ENCODE data around the gene NUPR2. TPM values are rescaled to one million over a fixed set of nuclear protein-coding genes. Genes with fewer than 3 reads are reported as not detected.
"Not testable (repeated sequence)": the region's sequence is repeated elsewhere in the genome, so short reads cannot be mapped to it uniquely, and the experiment has no call there.

NUPR2 gene, protein sequence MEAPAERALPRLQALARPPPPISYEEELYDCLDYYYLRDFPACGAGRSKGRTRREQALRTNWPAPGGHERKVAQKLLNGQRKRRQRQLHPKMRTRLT
- not detected for total RNA-seq

DNA sequence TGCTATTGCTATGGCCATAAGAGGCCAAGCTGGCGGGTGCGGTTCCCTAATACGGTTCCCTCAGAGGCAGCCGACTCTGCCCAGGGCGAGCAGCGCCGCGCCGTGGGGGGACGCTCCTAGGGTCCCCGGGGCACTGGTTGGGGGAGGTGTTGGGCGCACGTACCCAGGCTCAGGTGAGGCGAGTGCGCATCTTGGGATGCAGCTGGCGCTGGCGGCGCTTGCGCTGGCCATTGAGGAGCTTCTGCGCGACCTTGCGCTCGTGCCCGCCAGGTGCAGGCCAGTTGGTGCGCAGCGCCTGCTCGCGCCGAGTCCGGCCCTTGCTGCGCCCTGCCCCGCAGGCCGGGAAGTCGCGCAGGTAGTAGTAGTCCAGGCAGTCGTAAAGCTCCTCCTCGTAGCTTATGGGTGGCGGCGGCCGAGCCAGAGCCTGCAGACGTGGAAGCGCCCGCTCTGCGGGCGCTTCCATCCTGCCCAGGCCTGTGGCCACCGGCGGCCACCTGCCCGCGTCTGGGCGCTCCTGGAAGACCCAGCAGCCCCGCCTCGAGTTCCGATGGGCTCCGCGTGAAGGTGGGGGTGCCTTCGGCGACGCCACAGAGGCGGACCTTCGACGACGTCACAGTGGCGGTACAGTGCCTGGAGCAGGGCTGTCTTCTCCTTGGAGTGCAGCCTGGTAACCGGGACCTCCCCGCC, at the start of gene NUPR2:
Gene NUPR2 (minus strand): TSS at position 566 of the 687 bp plus-strand sequence. CDS start 103 bp downstream, at position 463.
- no peak for DNase-seq

DNA sequence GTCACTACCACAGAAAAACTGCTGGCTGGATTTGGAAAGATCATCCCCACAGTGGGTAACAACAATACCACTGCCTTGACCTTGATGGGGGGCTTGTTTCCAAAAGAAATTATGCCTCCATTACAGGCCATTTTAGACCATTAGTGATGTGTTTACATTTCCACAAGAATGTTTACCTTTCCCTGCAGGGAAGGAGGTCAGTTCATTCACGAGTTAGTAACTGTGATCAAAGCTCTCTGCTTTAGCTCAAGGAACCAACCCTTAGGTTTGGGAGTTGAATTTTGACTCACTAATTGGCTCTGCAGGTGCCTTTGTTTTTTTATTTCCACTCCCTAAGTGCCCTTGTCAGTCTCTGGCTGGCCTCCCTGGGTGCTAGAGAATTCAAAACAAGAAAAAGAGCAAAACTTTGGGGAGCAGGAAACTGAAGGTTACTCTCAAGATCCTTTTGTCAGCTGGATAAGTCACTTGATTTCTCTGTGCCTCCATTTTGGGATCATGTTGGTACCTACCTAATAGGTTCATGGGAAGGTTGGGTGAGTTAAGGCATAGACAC, 41.1 kb upstream of the NUPR2 start:
- no peak for DNase-seq

DNA sequence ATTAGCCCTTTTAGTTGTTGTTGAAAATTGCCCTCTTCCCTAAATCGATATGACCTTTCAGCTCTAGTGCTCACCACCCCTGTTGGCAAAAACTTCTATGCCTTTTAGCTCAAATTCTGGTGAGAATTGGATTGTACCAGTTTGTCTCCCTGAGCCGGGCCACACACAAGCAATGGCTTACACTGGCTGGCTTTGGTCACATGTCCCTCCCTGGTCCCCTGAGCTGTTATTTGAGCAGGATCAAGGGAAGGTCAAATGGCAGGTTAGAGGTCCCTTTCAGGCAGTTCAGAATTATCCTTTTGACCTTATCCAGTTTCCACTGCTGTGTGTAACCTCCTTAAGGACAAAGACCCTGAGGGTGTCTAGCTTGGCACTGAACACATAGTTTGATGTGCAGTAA, 14.8 kb upstream of the NUPR2 start:
- DNase-seq = not testable (repeated sequence)

DNA sequence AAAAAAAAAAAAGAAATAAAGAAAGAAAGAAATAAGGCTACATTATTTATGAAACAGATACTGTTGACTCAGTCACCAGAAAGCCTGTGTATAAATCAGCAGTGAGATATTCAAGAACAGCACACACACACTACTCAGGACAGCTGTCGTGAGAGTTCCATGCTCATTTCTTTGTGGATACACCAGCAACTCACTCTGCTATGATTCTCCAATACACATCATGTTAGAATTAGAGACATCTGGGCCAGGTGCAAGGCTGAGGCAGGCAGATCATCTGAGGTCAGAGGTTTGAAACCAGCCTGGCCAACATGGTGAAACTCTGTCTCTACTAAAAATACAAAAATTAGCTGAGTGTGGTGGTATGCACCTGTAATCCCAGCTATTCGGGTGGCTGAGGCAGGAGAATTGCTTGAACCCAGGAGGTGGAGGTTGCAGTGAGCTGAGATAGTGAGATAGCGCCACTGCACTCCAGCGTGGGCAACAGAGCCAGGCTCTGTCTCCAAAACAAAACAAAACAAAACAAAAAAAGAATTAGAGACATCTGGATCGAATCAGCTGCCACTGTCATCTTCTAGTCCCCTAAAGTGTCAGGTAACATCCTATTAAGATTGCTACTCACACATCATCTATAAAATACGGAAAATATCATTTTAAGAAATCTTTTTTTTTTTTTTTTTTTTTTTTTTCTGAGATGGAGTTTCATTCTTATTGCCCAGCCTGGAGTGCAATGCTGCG, 11.2 kb upstream of the NUPR2 start:
- no peak for DNase-seq

DNA sequence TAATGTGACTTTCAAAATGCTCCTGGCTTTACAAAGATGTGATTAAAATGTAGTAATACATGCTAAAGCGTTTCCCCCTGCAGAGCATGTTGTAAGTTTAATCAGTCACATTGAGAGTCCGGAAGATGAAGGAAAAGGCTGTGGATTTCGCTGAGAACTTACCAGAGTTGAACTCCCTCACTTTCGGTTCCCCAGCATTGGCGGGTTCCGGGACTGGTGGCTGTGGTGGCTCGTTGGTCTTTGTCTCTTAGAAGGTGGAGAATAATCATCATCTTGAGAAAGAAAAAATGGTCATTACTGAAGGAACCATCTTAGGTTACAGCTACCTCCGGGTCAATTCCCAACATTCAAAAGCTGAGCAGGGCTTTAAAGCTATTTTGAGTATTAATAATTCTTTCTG, 9.6 kb upstream of the NUPR2 start:
- no peak for DNase-seq

DNA sequence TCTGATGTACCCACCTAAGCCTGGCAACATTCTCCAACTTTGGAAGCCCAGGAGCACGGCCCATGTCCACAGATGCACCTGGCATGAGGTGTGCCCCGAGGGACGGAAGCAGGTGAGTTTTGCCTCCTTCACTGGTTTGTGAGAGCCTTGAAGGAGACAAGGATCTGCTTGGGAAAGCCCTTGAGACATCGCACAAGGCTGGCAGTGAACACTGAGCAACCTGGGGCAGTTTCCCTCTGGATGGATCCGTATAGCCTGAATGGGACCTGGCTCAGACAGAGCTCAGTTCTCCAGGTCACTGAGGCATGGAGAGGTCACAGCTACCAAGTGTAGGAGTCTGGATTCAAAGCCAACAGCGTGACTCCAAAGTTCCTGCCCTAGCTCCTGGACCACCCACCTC, 8.8 kb upstream of the NUPR2 start:
- DNase-seq = no peak

DNA sequence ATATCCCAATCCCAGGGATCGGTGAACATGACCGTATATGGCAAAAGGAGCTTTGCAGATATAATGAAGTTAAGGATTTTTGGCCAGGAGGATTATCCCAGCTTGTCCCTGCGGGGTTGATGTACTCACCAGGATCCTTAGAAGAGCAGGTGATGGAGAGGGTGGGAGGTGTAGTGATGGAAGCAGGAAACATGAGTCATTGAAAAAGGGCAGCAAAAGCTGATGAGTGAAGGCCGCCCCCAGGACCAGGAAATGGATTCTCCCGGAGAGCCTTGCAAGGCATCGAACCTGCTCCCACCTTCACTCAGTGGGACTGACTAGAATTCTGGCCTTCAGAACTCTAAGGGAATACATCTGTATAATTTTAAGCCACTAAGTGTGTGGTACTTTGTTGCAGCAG, 5.2 kb upstream of the NUPR2 start:
- no peak for DNase-seq

DNA sequence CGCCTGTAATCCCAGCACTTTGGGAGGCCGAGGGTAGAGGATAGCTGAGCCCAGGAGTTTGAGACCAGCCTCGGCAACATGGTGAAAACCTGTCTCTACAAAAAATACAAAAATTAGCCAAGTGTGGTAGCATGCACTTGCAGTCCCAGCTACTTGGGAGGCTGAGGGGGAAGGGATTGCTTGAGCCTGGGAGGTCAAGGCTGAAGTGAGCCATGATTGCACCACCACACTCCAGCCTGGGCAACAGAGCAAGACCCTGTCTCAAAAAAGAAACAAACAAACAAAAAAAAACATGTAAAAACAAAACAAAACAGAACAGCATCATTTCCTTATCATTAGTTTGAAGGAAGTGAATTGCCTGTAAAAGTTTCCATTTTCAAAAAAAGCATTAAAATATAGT, 4.0 kb downstream of the NUPR2 start:
- not testable (repeated sequence) for DNase-seq

DNA sequence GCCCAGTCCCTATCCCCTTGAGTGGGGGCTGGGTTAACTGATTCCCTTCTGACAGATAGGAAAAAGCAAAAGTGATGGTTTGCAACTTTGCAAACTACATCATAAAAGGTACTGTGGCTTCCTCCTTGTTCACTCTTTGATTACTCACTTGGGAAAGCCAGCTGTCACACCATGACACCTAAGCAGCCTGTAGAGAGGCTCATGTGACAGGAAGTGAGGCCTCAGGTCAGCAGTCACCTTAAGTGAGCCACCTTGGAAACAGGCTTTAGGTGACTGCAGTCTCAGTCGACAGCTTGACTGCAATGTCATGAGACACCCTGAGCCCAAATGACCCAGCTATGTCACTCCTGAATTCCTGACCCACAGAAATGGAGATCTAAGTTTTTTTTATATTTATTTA, 5.6 kb downstream of the NUPR2 start:
- no peak for DNase-seq

DNA sequence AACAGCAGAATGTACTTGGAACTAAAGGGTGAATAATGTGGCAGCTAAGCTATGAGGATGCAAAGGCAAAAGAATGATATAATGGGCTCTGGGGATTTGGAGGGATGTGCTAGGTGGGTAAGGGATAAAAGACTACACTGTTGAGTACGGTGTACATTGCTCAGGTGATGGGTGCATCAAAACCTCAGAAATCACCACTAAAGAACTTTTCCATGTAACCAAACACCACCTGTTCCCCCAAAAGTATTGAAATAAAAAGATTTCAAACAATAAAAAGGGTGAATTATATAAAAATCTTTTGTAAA, 8.3 kb downstream of the NUPR2 start:
- DNase-seq = no peak

DNA sequence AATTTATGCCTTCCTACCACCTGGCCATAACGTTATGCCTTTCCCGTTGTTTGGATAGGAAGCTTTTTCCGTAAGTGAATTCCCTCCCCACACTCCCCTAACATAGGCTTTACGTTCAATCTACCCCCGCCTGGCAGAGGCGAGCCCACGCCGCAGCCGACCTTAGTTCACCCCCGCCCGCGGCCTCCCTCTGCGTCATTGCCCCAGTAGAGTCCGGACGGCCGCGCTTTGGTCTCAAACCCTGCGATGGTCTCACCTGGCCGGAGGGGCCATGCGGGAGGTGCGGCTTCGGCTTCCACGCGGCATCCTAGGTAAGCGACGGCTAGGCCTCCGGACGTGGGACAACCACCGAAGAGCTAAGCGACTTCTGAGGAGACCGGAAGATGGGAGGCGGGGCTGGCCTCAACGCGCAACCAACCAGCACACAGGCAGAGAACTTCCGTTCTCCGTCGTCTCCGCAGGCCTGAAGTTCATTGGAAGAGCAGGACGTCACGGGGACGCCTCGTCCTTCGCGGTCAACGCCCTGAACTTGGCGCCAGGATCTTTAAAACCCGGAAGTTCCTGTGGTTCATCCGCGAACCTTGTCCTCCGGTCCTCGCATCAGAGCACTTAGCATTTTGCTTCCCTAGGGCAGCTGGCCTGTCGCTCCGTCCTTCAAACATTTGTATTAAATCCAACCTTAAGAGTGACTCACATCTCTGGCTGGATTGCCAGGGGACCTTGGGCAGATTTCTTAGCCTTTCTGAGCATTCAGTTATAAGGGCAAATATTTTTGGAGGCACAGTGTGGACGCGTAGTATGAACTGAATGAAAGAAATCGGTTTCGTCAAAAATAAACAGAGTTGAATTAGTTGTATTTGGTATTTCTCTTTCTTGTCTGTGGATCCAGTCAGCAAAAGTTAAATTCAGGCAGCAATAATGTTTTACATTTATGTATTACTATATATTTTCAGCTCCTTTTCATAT, 9.8 kb downstream of the NUPR2 start, which contains the start of gene CHCHD2:
Gene CHCHD2 (minus strand): TSS at position 369 of the 966 bp plus-strand sequence. CDS start 63 bp downstream, at position 306.
- peak; percentile 91 for DNase-seq

DNA sequence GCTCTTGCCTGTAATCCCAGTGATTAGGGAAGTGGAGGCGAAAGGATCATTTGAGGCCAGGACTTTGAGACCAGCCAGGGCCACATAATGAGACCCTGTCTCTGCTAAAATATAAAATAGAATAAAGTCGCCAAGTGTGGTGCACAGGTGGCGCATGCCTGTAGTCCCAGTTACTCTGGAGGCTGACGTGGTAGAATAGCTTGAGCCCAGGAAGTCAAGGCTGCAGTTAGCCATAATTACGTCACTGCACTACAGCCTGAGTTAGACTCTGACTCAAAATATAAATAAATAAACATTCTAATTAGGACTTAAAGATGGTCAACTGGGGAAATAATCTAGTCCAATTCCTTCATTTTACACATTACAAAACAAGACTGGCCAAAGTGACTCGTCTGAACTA, 10.7 kb downstream of the NUPR2 start:
- DNase-seq = peak; percentile 7

DNA sequence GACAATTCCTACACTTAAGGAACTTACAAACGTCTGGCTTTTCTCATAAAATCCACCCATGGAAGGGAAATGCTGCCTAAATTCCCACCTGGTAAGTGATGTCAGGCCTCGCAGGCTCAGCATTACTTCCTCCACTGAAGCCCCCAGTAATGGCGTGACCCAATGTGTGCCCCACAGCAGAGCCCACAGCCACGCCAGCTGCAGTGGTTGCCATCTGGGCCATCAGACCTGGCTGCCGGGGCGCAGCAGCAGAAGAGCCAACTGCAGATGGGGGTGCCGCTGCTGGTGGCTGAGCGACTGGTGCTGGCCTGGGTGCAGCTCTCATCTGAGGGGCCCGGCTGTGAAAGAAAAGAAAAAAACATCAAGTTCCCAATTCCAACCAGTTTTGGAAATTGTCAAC, 12.1 kb downstream of the NUPR2 start:
- not testable (repeated sequence) for DNase-seq

DNA sequence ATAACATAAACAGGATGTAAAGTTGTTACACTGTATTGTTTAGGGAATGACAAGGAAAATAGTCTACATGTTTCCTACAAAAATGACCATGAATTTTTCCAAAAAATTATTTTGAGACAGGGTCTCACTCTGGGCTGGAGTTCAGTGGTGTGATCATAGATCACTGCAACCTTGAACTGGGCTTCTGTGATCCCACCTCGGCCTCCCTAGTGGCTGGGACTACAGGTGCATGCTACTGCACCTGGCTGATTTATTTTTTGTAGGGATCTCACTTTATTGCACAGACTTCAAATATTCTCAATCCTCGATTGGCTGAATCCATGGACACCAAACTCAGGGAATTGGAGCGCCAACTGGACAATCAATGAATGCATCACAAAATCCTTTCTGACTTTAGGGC, 16.6 kb downstream of the NUPR2 start:
- DNase-seq = no peak

DNA sequence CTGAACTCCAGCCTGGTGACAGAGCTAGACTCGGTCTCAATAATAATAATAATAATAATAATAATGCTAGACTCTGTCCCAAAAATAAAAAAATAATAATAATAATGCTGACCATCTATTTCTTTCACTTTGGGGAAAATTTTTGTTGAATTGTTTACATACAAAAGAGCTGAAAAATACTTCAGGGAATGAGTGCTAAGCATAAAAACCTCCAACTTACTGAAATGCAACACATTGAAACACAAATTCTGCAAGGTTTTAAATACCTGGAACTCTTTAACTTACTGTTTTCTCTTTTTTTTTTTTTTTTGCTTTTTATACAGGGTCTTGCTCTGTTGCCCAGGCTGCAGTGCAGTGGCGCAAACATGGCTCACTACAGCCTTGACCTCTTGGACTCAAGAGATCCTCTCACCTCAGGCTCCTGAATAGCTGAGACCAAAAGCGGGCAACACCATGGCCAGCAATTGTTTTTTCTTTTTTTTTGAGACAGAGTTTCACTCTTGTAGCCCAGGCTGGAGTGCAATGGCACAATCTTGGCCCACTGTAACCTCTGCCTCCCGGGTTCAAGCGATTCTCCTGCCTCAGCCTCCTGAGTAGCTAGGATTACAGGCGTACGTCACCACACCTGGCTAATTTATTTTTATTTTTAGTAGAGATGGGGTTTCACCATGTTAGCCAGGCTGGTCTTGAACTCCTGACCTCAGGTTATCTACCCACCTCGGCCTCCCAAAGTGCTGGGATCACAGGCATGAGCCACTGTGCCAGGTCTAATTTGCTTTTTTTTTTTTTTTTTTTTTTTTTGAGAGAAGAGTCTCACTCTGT, 17.8 kb downstream of the NUPR2 start:
- DNase-seq = not testable (repeated sequence)

DNA sequence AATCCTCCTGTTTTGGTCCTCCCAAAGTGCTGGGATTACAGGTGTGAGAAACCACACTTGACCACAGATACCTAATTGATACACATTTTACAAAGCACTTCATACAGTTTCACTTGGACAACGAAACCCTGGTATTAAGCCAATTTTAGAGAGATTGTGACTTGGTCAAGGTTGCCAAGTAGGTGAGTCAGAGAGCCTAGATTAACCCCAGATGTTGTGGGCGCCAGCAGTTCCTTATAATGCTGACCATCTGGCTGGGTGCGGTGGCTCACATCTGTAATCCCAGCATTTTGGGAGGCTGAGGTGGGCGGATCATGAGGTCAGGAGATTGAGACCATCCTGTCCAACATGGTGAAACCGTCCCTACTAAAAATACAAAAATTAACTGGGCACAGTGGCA, 18.5 kb downstream of the NUPR2 start:
- DNase-seq = no peak

DNA sequence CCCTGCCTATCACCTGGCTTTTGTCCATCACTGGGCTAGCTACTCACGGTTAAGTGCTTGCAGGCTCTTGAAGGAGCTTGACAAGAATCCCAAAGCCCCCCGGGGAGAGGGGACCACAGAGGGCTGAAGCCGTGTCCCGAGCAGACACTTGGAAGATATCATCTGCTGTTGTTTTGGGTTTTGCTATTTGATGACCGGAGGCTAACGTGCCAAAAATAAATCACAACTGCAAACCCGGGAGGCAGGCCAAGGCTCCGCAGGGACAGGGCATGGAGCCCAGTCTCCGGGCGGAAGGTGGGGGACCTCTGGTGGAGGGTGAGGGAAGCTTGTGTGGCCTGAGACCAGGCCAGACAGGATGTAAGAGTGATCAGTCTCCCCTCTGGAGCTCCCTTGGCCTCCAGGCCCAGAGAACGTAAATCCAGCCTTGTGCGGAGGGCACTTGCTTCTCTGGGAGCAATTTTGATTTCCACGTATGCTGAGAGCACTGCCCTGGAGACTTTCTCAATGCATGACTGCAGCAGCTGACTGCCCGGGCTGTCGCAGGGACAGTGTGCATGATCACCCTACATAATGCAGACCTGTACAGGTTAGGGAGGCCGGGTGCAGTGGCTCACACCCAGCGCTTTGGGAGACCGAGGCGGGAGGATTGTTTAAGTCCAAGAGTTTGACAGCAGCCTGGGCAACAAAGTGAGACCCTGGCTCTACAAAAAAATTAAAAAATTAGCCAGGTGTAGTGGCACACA, 23.3 kb downstream of the NUPR2 start, which contains the start of gene PHKG1:
Gene PHKG1 (minus strand): TSS at position 164 of the 743 bp plus-strand sequence. CDS start 4,011 bp downstream, outside the sequence.
- no peak for DNase-seq

DNA sequence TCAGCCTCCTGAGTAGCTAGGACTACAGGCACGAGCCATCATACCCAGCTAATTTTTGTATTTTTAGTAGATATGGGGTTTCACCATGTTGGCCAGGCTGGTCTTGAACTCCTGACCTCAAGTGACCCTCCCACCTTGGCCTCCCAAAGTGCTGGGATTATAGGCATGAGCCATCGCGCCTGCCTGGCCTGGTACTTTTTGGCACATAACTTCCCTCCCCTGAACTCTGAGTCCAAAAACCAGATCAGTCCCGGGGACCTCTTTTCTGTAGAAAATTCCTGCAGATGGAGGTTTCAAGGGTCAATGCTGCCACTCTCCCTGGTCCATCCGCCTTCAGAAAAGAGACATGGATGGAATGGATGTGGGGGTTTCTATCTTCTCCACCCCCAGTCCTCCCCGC, 23.8 kb downstream of the NUPR2 start:
- not testable (repeated sequence) for DNase-seq

DNA sequence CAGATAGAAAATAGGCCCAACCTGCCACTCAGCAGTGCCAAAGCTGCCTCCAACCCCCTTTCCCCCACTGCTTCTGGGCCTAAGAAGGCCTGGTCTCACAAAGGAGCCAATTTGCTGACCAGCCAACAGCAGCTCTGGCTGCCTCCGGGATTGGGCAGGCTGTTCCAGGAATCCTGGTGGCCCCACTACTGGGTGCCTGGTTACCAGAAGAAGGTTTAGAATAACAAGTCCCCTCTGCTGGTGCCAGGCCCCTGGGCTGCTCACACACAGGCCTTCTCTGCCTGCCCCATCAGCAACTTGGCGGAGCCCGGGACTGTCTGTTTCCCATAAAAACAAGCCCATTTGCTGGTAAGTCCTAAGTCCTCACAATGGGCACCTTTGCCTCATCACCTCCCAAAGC, 24.6 kb downstream of the NUPR2 start:
- DNase-seq = no peak

DNA sequence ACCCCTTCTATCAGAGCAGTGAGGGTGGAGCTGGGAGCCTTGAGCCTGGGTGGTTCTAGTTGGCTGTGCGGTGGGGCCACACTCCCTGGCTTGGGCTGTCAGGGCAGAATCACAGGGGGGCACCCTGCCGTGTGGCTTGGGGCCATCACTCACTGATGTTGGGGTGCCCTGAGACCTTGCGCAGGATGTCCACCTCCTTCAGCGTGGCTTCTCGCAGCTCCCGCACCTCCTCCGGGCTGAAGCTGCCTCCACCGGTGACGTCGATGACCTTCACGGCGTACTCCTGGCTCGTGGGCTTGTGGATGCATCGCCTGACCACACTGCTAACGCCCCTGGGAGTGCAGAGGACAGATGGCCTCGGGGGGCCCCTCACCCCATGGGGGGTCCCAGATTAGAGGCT, 28.8 kb downstream of the NUPR2 start:
- no peak for DNase-seq

DNA sequence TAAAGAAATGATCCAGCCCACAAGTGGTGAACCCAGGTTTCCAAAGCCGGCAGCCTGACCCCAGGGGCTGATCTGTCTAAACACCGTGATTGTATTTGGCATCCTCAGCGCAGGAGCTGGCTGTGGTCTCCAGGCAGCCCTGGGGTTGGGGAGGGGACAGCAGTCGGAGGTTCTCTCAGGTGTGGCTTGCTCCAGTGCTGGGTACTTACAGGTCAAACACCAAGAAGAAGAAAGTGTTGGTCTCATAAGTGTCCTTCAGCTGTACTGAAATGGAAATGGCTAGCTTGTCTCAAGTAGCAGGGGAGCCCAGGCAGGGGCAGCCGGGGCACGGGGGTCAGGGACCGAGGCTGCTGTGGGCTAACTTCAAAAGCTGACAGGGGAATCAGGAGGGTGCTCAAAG, 29.5 kb downstream of the NUPR2 start:
- DNase-seq = no peak

Measured in effector CD4-positive, alpha-beta T cell (primary cell).